Hippocampal formation (tissue), 2 donors: ENCODE measurements around the gene WWOX.

Experiments
- DNase-seq, 2 donors: peaks; one replicate each; lab custom pipeline; 2025; lab: John Stamatoyannopoulos, UW

Gene WWOX

DNA sequence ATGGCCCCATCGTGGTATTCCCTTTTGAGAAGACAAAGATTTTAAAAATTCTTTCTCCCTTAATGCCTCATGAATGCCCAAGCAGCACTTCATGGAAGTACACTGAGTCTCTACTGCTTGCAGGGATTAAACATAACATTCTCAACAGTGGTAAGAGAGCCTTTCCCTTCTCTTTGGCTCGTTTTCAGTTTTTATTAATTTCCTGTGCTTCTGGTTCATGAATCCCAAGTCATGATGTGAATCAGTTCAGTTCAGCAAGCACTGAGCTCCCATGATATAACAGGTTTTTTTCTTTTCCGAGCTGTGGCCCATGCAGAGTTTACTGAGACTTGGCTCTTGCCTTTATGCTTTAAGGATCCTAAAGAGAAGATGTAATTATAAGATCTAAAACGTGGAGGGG is 175.3 kb downstream of the WWOX start:
- DNase-seq = no peak

DNA sequence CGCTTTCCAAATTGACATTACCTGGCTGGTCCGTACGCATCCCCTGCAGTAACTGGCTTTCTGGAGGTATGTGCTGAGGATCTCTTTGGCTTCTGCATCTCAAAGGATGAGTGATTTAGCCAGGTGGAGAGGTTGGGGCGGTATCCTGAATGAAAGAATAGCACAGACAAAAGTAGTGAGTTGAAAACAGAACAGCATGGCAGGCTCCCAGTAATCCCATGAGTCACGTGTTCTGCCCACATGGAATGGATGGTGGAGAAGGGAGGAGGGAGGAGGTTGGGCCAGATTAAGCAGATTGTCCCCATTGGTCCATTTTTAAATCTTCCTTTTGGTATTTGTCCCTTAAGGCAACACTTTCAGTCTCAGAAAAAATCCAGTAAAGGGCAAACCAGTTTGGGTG is 176.0 kb downstream of the WWOX start:
- no peak for DNase-seq

- no peak for DNase-seq
Observed at GRCh38 chr16:78277321-78278055, 178.0 kb downstream of the WWOX start.

DNA sequence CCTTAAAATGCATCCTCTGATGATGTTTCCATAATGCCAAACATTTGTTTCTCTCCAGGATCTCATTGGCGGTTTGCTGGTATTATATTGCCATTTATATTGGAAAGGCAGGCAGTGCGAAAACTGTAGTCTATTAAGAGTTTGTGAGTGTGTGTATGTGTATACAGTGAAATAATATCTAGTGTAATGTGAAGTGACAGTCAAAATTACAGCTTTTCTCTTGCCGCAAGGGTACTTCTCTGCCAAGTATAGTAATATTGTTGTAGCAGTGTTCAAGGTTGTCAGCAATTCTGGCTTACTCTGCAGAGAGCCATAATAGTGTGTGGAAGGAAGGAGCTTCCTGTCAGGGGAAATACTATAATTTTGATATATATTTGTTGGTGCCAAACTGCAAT is 178.6 kb downstream of the WWOX start:
- DNase-seq = no peak

GRCh38 chr16:78281115-78281514 is 181.7 kb downstream of the WWOX start:
- no peak for DNase-seq

DNA sequence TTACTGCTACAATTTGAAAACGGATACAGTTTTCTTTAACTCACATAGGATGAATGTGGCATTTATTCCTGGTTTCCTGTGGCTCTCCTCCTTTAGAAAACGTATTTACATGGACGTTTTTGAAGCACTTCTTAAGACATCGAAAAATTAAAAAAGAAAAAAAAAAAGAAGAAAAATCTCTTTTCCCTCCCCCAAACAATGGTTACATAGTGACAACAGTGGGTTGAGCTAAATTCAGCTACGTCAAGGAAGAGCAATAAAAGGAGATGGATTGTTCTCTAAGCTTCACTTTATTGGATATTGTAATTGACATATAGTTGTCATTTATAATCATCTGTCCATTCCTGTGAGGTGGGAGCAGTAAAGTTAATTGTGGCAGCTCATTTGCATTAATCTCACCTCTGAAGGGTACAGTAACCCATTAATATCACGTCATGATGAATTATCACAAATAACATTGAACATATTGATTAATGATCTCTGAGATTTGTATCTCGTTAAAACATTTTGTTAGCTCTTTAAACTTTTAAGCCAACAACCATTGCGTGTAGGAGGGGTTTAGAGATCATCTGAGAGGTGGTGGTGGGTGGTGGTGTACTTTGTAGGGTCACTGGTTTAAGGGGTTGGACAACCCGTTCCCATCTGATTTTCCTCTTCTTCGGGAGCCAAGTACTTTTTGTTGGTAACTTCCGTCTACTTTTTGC is 184.2 kb downstream of the WWOX start:
- no peak for DNase-seq

DNA sequence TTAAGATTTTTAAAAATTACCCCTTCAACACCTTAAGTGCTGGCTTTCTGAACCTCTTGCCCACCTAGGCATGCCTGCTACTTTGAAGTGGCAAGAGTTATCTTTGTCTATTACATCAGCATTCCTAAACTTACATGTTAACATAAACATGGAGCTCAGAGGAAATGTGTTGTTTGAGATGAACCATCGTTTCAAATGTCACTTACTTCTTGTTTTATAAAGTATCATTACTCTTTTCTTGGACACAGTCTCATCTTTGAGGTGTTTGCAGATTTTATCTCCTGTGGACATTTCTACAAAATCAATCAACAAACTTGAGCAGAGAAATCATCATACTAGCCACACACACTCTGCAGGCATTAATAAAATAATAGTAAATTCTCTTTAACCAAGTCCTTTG is 184.9 kb downstream of the WWOX start:
- no peak for DNase-seq

GRCh38 chr16:78284957-78285434 is 185.5 kb downstream of the WWOX start:
- DNase-seq = no peak

DNA sequence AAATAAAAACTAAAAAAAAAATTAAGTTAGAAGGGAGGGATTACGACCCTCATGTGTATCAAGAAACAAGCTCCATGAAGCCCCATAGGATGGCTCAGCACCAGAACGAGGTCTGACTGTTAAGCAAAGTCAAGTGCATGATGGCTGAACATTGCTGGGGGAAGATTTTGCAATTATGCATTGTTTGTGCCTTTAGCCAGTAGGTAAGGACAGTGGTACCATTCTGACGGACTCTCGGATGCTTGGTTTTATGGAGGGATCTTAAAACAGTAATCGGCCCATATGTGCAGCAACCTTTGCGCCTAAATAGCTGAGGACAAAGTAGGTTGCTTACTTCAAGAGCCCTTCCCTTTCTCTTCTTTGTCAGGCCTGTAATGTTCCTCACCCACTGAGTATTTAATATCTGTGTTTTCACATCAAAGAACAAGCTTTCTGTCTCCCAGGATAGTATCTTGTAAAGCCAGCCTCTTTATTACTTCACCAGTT is 186.0 kb downstream of the WWOX start:
- no peak for DNase-seq

GRCh38 chr16:78286065-78286464 is 186.6 kb downstream of the WWOX start:
- DNase-seq = no peak

- no peak for DNase-seq
Observed at GRCh38 chr16:78288888-78289287, 189.4 kb downstream of the WWOX start.

DNA sequence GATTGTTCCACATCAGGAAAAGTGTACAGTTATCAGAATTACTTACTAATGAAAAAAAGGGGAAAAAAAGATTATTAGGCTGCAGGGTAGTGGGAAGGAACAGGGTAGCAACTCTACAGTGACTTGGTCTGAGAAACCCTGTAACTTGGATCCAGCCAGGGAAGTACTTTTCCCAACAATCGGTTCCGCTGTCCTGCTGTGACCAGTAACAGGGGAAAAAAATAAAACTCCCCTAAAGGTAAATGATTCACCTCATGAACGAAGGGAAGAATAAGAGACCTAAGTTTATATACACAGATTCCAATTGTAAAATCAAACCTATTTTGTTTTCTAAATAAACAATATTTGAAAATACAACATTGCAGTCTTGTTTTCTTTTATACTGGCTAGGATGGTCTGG is 189.9 kb downstream of the WWOX start:
- DNase-seq = no peak

DNA sequence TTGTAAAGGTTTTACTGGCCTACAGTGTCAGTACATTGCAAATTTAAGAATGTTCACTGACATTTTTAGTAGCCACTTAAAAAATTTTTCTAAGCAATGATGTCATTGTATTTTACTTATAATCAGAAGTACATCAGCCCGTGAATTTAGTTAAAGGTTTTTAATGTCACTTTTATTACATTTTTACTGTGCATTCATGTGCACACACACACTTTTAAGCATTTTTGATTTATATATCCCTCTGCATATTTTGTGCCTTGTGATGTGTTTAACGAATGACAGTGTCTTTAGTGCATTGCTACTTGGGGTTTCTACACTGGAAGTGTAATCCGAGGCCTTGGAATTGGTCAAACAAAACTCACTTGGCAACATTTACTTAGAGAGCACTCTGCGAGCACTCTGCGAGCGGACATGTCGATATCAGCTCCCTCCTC is 190.4 kb downstream of the WWOX start:
- no peak for DNase-seq

DNA sequence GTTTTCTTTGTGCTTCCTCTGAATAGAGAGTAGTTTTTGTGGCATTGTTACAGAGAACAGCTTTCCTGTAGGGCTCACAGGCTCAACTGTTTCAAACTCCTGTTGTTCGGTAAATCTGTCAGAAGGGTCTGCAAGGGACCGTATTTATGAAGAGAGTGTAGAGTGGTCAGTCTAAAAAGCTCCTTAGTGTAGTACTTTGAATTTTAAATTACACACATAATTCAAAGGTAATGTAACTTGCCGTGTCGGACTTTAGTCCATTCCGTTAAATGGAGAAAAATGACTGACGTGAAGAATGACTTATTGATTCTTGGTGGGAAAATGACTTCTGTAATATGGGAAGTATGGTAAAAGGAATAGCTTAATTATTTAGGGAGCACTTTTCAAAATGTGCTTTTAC is 190.9 kb downstream of the WWOX start:
- no peak for DNase-seq

- DNase-seq = no peak
Observed at GRCh38 chr16:78290872-78291591, 191.6 kb downstream of the WWOX start.

GRCh38 chr16:78291604-78292003 is 192.2 kb downstream of the WWOX start:
- no peak for DNase-seq

DNA sequence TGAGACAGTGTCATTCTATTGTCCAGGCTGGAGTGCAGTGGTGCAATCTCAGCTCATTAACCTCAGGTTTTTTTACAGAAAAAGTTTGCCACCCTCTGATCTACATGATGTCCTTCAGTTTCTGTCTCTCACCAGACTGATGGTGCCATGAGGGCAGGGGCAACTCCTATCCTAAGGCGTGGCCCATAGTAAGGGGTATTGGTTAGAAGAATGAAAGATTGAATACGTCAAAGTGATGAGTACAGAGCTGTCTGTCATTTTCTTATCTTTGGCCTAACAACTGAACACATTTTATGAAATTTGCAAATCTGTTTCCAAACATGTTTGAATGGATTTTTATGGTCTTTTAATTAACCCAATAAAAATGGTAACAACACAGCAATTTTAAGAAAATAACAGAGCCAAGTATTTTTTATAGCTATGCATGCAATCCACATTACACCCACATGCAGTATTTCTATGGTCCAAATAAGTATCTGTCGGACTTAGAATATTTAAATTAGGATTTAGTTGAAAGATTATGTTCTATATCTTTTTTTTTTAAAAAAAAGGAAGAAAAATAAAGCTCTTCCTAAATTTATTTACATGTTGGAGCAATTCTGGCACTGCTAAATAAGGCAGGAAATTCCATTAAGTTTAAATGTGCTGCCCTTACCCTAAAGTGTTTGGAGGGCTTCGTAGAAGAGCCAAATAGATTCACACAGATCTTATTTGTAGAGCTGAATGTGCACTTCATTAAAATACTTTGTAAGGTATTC is 192.8 kb downstream of the WWOX start:
- DNase-seq = no peak

- no peak for DNase-seq
Observed at GRCh38 chr16:78292844-78293380, 193.5 kb downstream of the WWOX start.

GRCh38 chr16:78294538-78295225 is 195.2 kb downstream of the WWOX start:
- DNase-seq = no peak

DNA sequence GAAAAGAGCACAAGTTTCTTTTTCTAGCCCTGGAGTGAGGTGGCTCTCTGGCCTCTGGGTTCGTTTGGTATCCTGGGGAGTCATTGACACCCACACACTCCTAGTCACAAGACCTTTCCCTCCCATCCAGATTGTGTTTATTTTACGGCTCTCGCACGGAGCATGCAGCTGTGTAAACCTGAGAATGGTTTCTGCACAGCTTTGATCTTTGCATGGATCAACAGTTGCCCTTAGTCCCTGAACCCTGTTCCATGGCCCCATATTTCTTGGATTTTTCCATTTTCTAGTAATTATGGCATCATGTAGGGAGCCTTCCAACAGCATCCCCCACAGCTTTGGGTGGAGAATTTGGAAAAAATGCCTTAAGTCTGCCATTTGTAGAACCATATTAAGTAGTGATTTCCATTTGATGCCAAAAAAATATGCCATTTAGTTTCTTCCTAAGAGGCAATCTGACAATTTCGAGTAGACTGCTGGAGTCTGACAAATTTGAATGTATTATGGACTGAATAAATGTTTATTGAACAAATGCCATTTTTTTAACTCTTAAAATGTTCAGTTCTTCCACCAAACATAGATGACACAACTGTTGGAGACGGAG is 197.7 kb downstream of the WWOX start:
- no peak for DNase-seq

DNA sequence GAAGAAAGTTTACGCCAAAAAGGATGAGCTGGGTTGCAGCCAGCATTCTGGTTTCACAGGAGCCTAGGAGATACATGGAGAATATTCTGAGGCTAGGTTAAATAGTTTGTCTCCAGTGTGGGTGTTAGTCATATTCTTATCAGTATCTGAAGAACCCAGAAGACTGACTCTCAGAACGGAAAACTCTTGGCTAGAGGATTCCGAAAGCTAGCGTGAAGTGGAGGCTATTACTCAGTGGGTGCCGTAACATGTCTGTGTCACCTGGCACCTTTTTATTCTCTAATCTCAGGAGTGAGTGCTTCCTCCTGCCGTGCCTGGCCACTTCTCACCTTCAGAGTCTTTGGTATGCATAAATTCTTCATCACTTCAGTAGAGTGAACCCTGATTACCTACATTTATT is 199.5 kb downstream of the WWOX start:
- DNase-seq = no peak
